Ishikawa (cell line): ENCODE measurements around the gene DNAJA3.

Experiments
- CEBPB ChIP-seq: IDR thresholded peaks from 2 replicates; pipeline ENCODE4 v1.6.1; 2012
- CREB1 ChIP-seq: IDR thresholded peaks from 2 replicates; pipeline ENCODE4 v1.6.1; 2012; ENCODE audit warnings: low read depth
- EGR1 ChIP-seq: IDR thresholded peaks from 2 replicates; pipeline ENCODE4 v1.6.1; 2012
- EP300 ChIP-seq: IDR thresholded peaks from 2 replicates; pipeline ENCODE4 v1.6.1; 2012; ENCODE audit warnings: borderline replicate concordance
- FOXM1 ChIP-seq: IDR thresholded peaks from 2 replicates; pipeline ENCODE4 v1.6.1; 2012; ENCODE audit warnings: low read depth, borderline replicate concordance
- MAX ChIP-seq: IDR thresholded peaks from 2 replicates; pipeline ENCODE4 v1.6.1; 2012
- NFIC ChIP-seq: IDR thresholded peaks from 2 replicates; pipeline ENCODE4 v1.6.1; 2012
- RAD21 ChIP-seq: IDR thresholded peaks from 2 replicates; pipeline ENCODE4 v1.6.1; 2012; ENCODE audit warnings: low read depth
- REST ChIP-seq: IDR thresholded peaks from 2 replicates; pipeline ENCODE4 v1.6.1; 2012; ENCODE audit warnings: low read depth, mild to moderate bottlenecking
- TAF1 ChIP-seq: IDR thresholded peaks from 2 replicates; pipeline ENCODE4 v1.6.1; 2012; ENCODE audit warnings: low read depth, mild to moderate bottlenecking
- TCF12 ChIP-seq: IDR thresholded peaks from 2 replicates; pipeline ENCODE4 v1.6.1; 2012; ENCODE audit warnings: low read depth
- TEAD4 ChIP-seq: IDR thresholded peaks from 2 replicates; pipeline ENCODE4 v1.6.1; 2012
- USF1 ChIP-seq: IDR thresholded peaks from 2 replicates; pipeline ENCODE4 v1.6.1; 2012
- YY1 ChIP-seq: IDR thresholded peaks from 2 replicates; pipeline ENCODE4 v1.6.1; 2012; ENCODE audit warnings: low read depth
- ZBTB7A ChIP-seq: IDR thresholded peaks from 2 replicates; pipeline ENCODE4 v1.6.1; 2012; ENCODE audit warnings: low read depth

DNAJA3 gene

GRCh38 chr16:4384509-4384942 is 41.1 kb upstream of the DNAJA3 start:
- TF ChIP-seq USF1, result no peak

- TF ChIP-seq EGR1 (no peak), ZBTB7A (no peak), RAD21 (no peak), CREB1 (no peak), MAX (peak; percentile 67), CEBPB (no peak), USF1 (no peak), FOXM1 (no peak), TEAD4 (no peak)
Observed at GRCh38 chr16:4385066-4385788, 40.4 kb upstream of the DNAJA3 start.

- no peak for TF ChIP-seq TEAD4
Observed at GRCh38 chr16:4385789-4386450, 39.7 kb upstream of the DNAJA3 start.

- TF ChIP-seq REST, result no peak
- TF ChIP-seq TAF1, result no peak
- TF ChIP-seq EP300, result 0 out of 2 replicates have a peak, but pooled peaks have one; percentile 1
- no peak for TF ChIP-seq TEAD4
Observed at GRCh38 chr16:4386451-4386805, 39.2 kb upstream of the DNAJA3 start.

GRCh38 chr16:4386951-4387565 is 38.6 kb upstream of the DNAJA3 start:
- TF ChIP-seq CREB1, result no peak

GRCh38 chr16:4387781-4388180 is 37.9 kb upstream of the DNAJA3 start:
- TF ChIP-seq EGR1 (no peak), USF1 (no peak), MAX (no peak; the same call in 1 of the 2 replicates), ZBTB7A (no peak), RAD21 (no peak), TEAD4 (no peak), CEBPB (no peak), TCF12 (no peak), YY1 (no peak), TAF1 (no peak), CREB1 (no peak), EP300 (no peak), FOXM1 (no peak), NFIC (no peak), REST (no peak)
